UCSD-AML1 (cell line): ENCODE measurements around the gene PPP1R1B.

Source experiments
- DNase-seq: peaks from one replicate; lab custom pipeline; 2025; ENCODE audit not compliant: unreplicated experiment; lab: John Stamatoyannopoulos, UW

Gene PPP1R1B

DNA sequence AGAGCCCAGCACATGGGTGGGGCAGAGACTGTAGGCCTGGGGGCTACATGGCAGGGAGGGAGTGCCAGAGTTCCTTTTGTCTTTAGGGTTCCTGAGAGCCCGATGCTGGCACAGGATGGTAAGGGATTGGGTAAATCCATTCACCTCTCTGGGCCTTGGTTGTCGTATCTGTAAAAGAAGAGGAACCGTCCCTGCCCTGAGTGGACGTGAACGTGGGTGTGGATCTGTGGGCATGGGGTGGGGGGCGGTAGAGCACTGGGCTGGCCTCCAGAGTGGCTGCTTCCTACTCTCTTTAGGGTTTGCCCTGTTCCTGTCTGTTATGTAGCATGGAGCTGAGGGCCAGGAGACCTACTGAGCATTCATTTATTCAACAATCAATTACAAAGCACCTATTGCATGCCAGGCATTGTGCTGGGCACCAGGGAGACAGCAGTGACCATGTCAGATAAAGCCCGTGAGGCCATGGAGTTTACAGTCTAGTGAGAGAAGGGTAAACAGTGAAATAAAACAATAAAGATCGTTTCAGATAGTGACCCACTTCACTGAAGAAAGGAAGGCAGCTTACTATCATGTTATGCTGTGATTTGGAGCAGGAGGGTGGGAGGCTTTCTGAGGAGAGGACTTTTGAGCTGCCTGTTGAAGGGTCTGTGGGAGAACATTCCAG lies 25.3 kb downstream of the PPP1R1B start:
- DNase-seq, result no peak

GRCh38 chr17:39652587-39653315 lies 26.0 kb downstream of the PPP1R1B start:
- DNase-seq, result no peak

- no peak for DNase-seq
Measured at GRCh38 chr17:39653316-39653661, 26.5 kb downstream of the PPP1R1B start.

- DNase-seq, result peak; percentile 72
Measured at GRCh38 chr17:39653662-39654331, 27.0 kb downstream of the PPP1R1B start.

DNA sequence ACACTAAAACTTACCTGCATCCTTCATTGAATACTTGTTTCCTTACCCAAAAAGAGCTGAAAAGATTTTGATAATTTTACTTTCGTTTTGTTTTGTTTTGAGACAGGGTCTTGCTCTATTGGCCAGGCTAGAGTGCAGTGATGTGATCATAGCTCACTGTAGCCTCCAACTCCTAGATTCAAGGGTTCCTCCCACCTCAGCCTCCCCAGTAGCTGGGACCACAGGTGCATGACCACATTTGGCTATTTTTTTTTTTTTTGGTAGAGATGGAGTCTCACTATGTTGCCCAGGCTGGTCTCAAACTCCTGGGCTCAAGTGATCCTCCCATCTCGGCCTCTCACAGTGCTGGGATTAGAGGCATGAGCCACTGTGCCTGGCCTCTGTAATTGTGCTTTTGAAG lies 28.4 kb downstream of the PPP1R1B start:
- no peak for DNase-seq

- DNase-seq, result no peak
Measured at GRCh38 chr17:39658346-39658745, 31.6 kb downstream of the PPP1R1B start.

GRCh38 chr17:39658760-39659159 lies 32.0 kb downstream of the PPP1R1B start:
- DNase-seq, result no peak

- no peak for DNase-seq
Measured at GRCh38 chr17:39659279-39660010, 32.7 kb downstream of the PPP1R1B start.

DNA sequence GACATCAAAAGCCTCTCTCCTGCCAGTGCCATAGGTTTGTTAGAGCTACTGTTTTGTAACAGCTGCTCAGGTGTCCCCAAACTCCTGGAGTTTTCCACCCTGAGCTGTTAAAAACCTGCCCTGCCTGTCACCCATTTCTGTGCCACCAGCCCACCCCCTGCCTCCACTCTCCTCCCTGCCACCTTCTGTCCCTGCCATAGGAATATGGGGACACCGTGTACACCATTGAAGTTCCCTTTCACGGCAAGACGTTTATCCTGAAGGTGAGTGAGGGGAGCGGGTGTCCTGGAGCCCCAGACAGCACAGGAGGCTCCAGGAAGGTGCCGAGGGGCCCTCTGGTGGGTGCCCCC lies 33.2 kb downstream of the PPP1R1B start:
- no peak for DNase-seq

- no peak for DNase-seq
Measured at GRCh38 chr17:39660397-39661385, 33.9 kb downstream of the PPP1R1B start.

GRCh38 chr17:39661744-39662541 lies 35.2 kb downstream of the PPP1R1B start:
- DNase-seq, result no peak

GRCh38 chr17:39662551-39663339 lies 36.0 kb downstream of the PPP1R1B start:
- no peak for DNase-seq

DNA sequence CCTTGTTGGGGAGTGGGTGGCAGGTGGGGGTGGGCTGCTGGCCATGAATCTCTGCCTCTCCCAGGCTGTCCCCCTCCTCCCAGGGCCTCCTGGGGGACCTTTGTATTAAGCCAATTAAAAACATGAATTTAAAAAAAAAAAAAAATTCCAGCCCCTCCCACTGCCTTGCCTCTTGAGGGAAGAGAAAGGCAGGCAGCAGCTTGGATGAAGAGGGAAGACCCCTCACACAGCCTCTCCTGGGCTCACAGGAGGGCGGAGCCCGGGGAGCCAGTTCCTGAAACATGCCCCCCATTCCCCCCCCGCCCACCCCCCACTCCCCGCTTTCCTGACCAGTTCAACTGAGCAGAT lies 36.6 kb downstream of the PPP1R1B start:
- DNase-seq, result no peak

DNA sequence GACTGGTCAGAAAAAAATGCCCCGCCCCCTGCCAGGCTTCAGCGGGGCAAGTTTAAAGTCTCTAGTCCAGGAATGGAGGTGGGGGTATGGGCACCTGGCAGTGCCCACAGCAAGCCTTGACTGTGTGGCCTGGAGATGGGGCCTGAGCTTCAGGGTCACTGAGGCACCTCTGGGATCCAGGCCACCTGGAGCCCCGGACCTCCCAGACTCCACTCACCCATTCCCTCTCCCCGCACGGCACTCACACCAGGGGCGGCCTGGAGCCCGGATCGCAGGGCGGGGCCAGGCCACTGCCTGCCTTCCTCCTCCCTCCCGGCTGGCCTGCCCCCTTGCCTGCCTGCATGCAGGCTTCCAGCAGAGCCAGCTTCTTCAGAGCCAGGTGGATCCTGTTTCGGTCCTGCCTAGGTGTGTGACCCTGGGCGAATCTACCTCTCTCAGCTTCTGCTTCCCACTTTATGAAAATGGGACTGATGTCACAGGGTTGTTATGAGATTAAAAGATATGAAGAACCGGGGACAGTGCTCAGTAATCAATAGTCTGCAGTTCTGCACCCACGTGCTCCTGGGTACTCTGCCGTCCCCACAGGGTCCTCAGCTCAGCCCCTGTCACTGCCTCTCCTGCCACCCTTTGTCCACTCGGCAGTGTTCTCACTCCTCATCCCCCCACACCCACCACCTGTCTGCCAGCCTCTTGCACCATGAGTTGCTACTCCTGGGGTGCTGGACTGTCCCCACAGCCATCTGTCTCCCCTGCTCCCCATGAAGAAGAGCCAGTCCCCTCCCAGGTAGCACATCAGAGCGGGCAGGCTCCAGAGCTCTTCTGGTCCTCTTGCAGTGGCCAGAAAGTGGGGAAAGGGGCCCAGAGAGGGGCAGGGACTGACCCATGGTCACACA lies 37.2 kb downstream of the PPP1R1B start:
- DNase-seq, result no peak

DNA sequence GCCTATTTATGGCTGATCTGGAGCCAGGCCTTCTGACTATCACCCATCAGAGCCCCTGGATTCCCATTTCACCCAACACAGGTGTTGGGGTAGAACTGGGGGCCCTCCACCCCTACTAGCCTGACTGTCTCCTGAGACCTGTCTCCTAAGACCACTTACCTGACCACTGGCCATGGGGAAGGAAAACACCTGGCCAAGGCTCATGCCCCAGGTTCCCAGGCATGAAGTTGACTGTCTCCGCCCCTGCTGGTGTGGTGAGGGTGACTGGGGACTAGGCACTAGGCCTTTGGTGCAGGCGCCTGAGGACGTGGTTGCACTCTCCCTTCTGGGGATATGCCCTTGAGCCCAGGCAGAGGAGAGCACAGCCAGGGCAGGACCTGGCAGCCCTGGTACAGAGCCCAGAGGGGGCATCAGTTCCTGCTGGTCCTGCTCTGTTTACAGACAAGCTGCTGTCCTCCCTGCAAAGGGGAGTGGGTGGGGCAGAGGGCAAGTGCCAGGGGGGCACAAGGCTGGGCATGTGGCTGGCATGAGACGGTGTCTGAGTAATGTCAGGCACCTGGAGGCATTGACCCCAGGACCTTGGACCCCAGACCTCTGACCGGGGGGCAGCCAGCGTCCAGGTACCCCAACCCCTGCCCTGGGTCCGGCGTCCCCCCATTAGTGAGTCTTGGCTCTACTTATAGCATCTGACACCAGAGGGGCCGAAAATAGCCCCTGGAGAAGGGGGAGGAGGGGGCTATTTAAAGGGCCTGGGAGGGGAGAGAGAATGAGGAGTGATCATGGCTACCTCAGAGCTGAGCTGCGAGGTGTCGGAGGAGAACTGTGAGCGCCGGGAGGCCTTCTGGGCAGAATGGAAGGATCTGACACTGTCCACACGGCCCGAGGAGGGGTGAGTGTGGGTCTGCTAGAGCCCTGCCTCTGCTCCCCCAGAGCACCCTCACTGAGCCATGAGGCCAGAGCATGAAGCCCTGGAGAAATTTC lies 38.1 kb downstream of the PPP1R1B start, which contains the start of gene TCAP:
Gene TCAP, plus strand, starts transcription at position 769 of the 981 bp plus-strand sequence. Its CDS starts 11 bp downstream, at position 780.
- DNase-seq, result no peak

GRCh38 chr17:39665642-39666224 lies 39.0 kb downstream of the PPP1R1B start:
- DNase-seq, result no peak
